ENCODE measurements around the gene RASGEF1B. TPM values are rescaled to one million over a fixed set of nuclear protein-coding genes. Genes with fewer than 3 reads are reported as not detected.

RASGEF1B gene
- not detected in 2 replicates for total RNA-seq

GRCh38 chr4:81471588-81472280 is at the start of gene RASGEF1B:
TSS of gene RASGEF1B (minus strand) at chr4:81471907. CDS start at chr4:81459508, 12,399 bp downstream.

